NB4 (cell line): ENCODE results near the gene CSMD2.

Experiments used
- DNase-seq: peaks from one replicate; pipeline ENCODE4 v3.0.0; 2010; ENCODE audit warnings: low read depth
- H3K4me3 ChIP-seq: one replicate; pipeline ENCODE4 v1.5.1; 2011; ENCODE audit warnings: mild to moderate bottlenecking, low read depth, low read length, moderate library complexity
- MYC ChIP-seq: IDR thresholded peaks from 2 replicates; pipeline ENCODE4 v1.6.1; 2011; ENCODE audit warnings: low read depth, low read length
- POLR2A ChIP-seq: IDR thresholded peaks from 2 replicates; pipeline ENCODE4 v1.6.1; 2011; ENCODE audit warnings: mild to moderate bottlenecking; ENCODE audit not compliant: insufficient read length; ENCODE audit errors: extremely low read depth
- TF ChIP-seq, protein P1 (sequence below): IDR thresholded peaks from 2 replicates; pipeline ENCODE4 v1.6.1; 2011; ENCODE audit warnings: low read depth, low read length
- TF ChIP-seq, protein P2 (sequence below): IDR thresholded peaks from one replicate; pipeline ENCODE4 v1.5.1; 2012; ENCODE audit warnings: low read depth, low read length

The CSMD2 gene

DNA sequence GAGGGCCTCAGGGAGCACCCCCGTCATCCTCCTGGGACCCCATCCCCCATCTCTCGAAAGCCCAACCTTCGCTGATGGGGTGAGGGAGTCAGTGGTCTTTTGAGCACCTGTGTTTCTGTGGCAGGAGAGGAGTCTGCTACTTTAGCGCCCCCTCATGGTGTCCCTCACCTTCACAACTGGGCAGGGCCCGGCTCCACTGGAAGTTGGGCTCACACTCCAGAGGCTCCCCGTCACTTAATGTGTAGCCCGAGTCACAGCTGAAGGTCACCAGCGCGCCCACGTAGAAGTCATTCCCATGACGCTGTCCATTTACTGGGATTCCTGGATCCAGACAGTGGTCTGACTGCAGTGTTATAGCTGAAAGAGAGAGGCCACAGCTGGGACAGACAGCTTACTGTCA is 440.7 kb downstream of the CSMD2 start:
- no peak for DNase-seq
- TF ChIP-seq, protein P1, sequence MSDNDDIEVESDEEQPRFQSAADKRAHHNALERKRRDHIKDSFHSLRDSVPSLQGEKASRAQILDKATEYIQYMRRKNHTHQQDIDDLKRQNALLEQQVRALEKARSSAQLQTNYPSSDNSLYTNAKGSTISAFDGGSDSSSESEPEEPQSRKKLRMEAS: no peak
- TF ChIP-seq, protein P2, sequence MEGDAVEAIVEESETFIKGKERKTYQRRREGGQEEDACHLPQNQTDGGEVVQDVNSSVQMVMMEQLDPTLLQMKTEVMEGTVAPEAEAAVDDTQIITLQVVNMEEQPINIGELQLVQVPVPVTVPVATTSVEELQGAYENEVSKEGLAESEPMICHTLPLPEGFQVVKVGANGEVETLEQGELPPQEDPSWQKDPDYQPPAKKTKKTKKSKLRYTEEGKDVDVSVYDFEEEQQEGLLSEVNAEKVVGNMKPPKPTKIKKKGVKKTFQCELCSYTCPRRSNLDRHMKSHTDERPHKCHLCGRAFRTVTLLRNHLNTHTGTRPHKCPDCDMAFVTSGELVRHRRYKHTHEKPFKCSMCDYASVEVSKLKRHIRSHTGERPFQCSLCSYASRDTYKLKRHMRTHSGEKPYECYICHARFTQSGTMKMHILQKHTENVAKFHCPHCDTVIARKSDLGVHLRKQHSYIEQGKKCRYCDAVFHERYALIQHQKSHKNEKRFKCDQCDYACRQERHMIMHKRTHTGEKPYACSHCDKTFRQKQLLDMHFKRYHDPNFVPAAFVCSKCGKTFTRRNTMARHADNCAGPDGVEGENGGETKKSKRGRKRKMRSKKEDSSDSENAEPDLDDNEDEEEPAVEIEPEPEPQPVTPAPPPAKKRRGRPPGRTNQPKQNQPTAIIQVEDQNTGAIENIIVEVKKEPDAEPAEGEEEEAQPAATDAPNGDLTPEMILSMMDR: peak; percentile 26
- H3K4me3 ChIP-seq: no peak overlapping the region

- H3K4me3 ChIP-seq: no peak overlapping the region
- TF ChIP-seq POLR2A (no peak), MYC (no peak)
- TF ChIP-seq, protein P1: no peak
- TF ChIP-seq, protein P2: no peak
- DNase-seq: no peak
Observed at GRCh38 chr1:33723251-33723650, 441.8 kb downstream of the CSMD2 start.

DNA sequence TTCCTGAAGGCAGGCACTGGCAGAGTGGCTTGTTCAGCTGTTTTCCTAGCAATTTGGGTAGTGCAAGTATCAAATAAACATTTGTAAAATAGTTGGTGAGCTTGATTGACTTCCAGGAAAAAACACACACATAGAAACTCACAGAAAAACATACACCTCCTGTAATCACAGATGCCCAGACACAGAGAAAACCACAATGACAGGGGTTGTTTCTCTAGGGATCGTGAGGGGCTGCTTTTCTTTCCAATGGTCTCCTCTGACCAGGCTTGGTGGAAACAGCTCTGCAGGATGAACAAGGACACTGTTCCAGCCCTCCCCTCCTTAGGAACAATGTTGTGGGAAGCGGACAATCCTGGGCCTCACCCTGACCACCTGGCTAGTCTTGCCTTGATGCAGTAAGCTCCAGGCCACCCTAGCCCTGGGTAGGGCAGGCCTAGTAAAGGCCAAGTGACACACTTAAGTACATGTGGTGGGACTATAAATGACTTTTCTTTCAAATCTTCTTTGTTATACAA is 443.7 kb downstream of the CSMD2 start:
- no peak overlapping the region for H3K4me3 ChIP-seq
- DNase-seq: no peak
- TF ChIP-seq POLR2A (no peak), MYC (no peak)
- TF ChIP-seq, protein P1: no peak
- TF ChIP-seq, protein P2: no peak

- TF ChIP-seq POLR2A (no peak), MYC (no peak)
- TF ChIP-seq, protein P1: no peak
- TF ChIP-seq, protein P2: no peak
Observed at GRCh38 chr1:33719771-33720670, 445.0 kb downstream of the CSMD2 start.

DNA sequence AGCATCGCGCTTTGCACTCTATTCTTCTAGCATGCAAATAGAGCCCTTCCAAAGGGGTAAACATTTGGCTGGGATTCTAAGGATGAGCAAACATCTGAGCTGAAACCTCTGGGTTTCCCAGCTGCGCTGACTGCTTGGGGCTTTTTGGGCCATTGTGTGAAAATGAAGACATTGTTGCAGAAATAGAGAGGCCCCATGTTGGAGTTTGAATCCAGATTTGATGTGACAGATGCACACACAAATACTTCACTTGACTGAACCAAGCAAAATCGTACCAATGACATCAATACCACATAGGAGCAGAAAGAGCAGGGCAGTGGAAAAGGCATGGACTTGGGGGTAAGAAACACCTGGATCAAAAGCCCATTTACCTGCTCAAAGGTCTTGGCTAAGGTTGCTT is 445.7 kb downstream of the CSMD2 start:
- no peak overlapping the region for H3K4me3 ChIP-seq
- TF ChIP-seq, protein P1: no peak
- no peak for TF ChIP-seq POLR2A
- TF ChIP-seq MYC: no peak
- TF ChIP-seq, protein P2: no peak
- DNase-seq: no peak

More at GRCh38 chr1:33719771-33720670, 445.0 kb downstream of the CSMD2 start:
- H3K4me3 ChIP-seq: no peak overlapping the region
- no peak for DNase-seq
